Measurements from ENCODE around the gene RNF39.
A peak's percentile ranks its signal among the peaks of the same experiment; 100 is the strongest.

Gene RNF39

DNA sequence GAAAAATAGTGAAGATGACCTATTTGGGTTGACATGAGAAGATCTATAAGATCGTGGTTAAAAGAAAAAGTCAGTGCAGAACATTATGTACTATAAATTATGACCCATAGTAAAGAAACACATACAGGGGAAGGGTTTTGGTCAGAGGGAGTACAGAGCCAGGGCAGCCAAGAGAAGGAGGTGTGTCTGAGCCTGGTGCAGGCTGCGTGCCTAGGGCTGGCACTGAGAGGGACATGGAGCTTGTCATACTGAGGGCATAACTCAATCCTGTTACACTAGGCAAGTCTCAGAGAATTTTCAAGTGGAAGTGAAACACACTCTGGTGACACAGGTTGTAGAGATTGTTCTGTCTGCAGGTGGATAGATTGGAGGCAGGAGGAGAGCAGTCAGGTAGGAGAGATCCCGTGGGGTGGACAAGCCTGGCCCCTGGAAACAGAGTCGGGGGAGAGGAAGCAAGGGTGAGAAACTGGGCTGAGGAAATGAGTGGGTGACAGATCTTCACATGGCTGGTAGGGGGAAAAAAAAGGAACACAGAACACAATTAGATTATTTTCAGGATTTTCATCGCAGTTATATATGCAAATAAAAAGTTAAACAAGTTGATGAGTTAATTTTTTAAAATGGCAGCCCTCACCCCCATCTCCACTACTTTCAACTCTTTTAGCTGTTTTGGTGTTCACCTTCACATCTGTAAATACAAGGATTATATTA is 18.5 kb upstream of the RNF39 start:
- no peak for DNase-seq

DNA sequence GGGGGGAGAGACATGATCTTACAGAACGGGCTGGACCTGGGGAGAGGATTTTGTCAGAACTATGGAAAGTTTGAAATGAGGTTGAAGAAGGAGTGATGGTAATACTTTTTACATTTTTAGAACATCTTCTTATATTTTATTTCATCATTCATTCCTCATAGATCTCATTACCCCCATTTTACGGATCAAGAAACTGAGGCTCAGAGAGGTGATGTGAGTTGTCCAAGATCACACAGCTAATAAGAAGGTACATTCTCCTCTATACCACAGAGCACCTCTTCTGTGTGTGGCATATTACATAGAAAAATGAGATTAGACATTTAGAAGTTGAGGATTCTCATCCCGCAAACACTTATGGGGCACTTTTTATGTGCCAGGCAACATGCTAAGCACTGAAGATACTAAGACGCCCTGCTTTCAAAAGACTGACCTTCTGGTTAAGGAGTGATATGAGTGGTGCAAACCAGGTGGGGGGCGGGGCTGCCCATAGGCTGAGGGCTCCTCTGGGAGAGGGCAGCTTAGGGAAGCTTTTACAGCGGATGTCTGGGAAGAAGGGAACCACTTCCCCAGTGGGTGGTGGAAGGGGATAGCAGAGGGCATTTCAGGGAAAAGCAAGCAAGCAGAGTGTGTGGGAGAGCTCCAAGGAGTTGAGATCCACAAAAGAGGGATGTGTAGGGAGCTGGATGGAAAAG is 17.4 kb upstream of the RNF39 start:
- no peak for DNase-seq

DNA sequence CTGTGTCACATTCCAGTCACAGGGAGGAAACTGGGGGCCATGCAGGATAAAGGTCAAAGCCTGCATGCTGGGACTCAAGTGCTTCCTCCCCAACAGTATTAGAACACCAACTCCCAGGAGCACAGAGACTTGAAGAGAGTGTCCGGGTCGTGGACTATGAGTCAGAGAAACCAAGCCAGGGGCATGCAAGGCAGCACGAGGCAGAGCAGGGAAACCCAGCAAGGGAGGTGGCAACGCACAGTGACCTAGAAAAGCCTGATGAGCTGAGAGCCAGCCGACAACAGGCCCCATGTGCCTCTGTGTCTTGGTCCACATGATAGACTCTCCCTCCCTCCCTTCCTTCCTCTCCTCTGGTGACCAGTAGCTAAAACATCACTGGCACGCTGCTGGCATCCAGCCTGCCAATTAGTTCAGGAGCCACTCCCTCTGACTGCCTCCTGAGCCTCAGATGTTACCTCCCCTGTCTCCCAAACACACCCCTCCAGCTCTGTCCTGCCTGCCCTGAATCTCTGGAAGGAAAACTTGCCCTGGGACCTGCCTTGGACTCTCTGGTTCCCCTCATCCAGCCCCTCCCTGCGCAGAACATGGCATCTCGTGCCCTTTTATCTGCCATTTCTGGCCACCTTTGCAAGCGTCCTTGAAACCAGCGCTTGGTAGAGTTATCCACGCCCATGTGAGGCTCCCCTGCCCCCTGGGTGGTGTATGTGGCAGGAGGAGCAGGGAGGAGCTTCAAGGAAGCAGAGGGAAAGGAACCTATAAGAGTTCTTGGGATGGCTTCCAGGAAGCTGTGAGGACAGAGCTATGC is 16.2 kb upstream of the RNF39 start:
- DNase-seq: no peak

DNA sequence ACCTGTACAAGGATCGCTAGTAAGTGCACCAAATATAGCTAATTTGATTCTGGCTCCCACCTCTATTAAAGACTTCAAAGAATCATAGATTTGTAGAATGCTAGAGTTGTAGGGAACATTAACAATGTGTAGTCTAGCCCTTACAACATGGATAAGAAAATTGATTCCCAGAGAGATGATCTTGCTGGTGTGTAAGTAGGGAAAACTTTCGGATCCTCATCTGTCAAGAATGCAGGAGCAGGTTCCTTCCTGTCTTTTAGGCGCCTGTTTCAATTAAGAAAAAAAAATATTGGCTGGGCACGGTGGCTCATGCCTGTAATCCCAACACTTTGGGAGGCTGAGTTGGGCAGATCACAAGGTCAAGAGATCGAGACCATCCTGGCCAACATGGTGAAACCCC is 12.3 kb upstream of the RNF39 start:
- DNase-seq: no peak

DNA sequence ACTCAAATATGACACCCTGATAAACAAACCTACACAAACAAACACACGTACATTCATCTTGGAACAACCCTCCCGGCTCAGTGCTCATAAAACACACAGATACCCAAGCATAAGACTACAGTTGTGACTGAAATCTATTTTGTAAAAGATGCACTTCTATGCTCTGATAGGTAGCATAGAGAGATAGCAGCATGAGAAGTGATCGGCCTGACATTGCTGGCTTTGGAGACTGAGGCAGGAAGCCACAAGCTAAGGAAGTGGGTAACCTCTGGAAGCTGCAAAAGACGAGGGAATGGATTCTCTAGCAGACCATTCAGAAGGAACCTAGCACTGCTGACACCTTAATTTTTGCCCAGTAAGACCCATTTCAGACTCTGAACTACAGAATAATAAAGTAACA is 1.6 kb upstream of the RNF39 start:
- DNase-seq: no peak

DNA sequence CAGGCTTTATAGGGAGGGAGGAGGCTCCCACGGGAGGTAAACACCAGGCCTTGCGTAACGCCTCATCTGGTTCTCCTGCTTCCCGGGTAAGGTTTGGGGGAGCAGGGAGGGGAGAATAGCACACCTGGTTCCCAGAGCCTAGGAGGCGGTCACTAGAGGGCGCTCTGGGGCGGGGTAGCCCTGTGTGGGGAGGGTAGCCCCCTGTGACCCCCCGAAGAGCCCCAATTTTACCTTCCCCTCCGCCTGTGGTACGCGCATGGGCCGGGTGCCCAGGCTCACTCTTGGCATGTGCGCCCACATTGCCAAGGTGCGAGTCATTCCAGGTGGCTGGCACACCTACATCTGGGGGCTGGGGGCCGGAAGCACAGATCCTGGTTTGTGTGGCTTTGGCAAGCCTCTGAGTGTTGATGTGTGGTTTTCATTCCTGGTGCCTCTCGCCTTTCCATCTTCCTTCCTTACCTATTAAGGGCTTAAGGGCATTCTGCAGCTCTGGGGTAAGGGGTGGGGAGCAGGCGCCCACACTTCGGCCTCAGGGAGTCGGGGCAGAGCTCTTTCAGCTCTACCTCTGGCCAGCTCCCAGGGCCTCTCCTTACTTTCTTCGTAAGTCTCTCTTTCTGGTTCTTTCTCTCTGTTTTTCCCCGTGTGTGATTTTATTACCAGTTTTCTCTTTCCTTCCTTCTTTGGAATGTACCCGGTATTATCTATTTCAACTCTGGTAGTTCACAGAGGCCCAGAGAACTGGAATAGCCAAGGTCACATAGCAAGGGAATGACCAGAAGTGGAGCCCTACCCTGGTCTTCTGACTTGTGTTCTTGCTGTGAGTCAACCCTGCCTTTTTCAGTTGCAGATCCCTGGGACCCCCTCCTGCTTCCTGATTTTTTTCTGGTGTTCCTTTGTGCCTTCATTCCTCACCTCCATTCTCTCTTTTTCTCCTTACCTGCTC is 492 bp upstream of the RNF39 start:
- DNase-seq: no peak

DNA sequence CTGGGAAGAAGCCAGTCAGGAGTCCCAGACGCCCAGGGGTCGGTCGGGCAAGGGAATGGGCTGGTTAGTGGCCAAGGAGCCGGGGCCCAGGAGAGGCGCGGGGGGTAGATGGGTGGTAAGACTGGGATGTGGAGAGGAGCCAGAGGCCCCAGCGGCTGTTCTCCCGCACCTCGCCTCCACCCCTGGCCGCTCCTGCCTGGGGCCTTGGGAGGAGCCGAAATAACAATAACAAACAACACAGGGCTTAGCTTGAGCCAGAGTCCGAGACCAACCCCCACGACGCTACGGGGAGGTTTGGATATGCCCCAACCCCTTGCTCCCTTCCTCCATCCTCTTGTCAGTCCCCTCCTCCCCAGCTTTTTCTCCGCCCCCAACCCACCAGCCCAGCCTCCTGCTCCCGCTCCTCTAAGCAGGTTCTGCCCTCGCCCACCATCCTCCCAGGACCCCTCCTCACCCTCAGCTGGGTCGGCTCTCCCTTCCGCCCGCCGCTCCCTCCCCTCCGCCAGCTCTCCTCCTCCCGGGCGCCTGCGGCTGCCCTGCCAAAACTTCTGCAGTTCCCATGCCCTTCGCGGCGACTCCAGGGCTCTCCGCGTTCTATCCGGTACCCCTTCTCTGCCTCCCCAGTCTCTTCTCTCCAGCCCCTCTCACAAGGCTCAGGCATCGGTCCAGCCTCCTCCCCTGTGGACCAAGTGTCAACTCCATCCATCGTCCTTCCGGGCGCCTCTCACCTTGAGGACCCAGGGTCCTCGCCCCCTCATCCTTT is 1.1 kb downstream of the RNF39 start:
- DNase-seq: no peak

DNA sequence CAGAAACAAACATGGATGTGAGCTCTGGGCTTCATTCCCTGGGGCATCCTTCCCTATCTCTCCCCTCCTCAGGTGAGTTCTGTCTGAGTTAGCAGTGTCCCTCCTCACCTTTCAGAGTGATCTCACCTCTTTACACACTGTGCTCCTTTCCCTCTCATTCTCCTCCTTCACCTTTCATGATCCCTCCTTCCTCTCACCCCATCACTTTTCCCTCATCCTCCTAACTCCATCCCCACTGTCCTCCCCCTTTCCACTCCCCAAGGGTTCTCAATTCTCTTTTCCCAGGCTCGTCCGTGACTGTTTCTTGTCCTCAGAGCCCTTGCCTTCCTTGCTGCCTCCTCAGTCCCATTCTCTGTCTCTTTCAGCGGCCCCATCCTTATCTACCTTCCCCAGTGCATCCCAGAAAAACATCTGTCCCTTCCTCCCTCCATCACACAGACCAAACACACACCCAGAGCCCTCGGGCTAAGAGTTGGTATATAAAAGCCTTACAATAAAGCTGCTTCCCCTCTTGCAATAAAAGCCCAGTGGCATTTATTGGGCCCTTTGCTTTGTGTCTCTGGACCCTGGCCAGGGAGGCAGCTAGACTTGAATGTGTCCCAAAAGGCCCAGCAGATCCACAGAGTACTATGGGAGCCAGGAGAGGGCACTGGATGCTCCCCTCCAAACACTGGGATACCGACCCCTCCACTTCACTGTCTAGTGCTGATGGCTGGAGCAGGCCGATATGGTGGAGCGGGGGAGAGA is 1.9 kb downstream of the RNF39 start:
- DNase-seq: no peak

DNA sequence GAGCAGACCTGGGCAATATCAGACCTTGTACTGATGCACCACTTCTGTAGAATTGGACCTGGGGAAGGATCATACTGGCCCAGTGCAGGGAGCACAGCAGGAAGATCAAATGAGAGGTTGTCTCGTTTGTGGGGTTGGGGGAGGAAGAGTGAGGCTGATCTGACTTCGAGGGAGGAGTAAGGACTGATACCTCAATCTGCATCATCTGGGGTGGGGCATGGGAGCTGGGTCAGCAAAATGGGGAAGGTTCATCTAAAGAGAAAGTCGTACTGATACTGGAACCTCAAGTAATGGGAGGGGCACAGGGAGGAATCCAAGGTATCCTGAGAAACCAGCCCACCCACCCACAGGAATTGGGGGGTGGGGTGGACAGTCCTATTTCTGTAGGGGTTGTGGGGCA is 3.7 kb downstream of the RNF39 start:
- DNase-seq: no peak

DNA sequence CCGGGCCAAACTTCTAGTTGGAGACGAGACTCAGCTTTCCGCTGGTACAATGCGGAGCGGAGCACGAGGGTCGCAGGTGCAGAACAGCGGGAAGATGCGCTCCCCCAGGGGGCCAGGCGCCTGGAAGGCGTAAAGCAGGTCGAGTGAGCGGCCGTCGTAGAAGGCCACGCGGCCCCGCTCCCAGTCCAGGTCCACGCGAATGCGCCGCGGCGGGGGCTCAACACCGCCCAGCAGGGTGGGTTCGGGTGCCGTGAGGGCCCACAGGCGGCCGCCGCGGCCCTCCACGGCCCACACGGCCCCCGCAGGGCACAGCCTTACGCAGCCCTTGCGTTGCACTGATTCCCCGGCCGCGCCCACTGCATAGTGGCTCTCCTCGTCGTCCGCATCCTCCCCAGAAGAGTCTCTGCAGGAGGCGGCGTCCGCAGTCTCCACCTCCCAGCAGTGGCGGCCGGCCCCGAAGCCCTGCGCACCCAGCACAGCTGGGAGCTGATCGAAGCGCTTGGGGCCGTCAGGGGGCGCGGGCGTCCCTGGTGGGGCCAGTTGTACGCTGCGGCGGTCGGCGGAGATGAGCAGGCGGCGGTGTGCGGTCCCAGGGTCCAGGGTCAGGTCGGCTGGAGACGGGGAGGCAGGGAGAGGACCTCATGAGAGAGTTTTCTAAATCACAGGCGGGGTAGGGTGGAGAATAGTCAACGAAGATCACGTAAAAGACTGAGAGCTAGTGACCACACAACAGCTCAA is 4.3 kb downstream of the RNF39 start:
- DNase-seq: no peak

DNA sequence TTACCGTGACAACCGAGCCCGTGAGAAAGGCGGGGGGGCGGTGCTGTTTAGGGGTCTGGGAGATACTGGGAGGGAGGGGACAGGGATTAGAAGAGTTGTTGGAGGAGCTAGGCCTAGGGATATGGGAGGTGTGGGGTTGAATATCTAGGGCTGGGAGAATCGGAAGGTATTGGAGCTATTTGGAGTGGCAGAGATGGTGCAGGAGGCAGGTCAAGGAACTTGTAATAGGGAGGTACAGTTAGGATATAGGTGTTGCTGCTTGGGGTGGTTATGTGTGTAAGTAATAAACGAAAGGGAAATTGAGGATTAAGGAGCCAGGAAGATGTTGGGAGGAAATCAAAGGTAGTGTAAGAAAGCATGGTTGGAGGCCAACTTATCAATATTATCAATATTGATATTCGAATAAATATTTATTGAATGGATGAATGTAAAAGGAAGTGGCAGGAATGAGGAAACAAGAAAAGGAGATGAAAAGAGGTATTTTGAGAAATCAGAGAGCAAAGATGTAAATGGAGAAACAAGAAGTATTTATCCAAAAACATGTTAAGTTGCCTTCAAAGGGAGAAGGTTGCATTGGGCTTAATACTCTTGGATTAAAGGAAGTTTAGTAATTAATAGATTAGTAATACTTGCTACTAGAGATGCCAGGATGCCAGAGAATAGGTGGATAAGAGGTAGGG is 8.0 kb downstream of the RNF39 start:
- no peak for DNase-seq

DNA sequence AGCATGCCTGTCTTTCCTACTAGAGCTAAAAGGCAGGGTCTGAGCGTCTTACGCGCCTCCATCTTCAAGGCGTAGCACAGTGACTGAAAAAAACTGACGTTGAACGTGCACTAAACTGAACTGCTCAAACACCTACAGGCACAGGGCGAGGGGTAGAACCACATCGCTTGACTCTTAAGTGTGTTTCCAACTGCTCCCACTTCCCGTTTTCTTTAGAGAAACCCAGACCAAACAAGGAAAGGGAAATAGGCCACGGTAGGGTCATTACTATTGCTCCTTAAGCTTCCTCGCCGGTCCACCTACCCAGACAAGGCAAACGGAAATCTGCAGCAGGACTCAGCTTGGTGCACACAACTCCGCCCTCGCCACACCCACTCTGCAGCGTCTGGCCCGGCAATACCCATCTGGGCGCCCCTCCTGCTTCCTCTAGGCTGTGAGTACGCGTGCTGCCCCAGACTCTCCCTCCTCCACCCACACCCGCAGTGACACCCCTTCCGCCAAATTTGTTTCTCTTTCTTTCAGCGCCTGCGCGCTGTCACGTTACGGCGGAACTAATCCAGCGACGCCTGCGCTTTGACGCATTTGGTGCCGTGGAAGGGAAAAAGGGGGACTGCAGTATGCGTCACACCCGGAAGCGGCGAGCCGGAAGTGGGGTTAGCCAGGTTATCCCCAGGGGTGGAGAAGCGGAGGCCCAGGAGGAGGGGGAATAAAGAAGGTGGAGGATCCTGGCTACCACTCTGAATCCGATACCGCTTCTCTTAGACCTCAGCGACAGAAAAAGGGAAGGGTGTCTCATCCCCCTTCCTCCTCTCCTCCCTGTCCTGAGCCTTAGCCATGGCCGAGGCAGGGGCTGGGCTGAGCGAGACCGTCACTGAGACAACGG is 8.8 kb downstream of the RNF39 start, which contains the start of gene PPP1R11:
PPP1R11 (plus strand) TSS at position 622 of the 883 bp plus-strand sequence; CDS start at position 835, 213 bp downstream.
- peak; percentile 99 for DNase-seq

DNA sequence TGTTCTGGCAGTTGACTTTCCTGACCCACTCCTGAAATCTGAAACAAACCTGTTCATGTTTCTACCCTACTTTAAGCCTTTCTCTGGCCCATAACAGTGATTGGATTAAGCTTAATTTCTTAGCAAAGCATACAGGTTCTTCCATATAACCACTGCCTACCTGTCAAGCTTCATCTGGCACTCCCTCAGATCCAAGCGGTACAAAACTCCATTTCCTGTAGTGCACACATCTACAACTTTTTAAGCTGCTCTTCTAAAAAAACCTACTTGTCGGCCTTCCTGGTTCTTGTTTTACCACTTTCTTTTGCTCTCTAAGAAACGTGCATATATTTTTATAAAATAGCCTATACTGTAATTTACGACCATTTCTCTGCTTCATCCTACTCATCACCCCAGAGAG is 9.5 kb downstream of the RNF39 start:
- DNase-seq: no peak

DNA sequence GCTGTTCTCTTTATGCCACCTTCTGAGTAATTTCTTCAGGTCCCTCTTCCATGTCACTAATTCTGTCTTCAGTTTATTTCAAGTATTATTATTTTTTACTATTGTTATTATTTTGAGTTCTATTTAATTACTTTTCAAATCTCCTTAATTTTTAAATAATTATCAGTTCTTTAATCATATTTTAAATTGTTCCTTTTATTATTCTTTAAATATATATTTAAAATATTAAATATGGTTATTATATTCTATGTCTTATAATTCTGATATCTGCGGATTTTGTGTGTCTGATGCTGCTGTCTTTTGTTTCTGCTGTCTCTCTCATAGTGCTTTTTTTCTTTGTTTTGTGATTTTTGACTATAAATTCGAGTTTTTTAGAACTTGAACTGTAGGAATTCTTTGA is 12.3 kb downstream of the RNF39 start:
- DNase-seq: no peak

DNA sequence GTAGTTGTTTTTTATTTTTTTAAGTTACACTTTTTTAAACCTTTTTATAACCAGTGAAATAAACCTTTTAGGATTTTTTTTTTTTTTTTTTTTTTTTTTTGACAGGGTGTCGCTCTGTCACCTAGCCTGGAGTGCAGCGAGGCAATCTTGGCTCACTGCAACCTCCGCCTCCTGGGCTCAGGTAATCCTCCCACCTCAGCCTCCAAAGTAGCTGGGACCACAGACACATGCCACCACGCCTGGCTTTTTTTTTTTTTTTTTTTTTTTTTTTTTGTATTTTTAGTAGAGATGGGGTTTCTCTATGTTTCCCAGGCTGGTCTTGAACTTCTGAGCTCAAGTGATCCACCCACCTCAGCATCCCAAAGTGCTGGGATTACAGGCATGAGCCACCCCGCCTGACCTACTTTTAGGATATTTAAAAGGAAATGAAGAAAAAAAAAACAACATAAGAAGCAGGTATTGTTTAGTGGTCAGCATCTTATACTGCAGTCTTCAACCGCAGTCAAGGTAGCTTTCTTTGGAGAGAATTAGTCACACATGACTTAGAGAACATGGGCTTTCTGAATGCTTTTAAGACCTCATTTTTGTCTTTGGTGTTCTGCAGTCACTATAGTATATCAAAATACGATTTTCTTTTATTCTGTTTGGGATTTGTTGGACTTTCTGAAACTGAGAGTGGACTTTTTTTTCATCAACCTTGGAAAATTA is 12.9 kb downstream of the RNF39 start:
- no peak for DNase-seq

DNA sequence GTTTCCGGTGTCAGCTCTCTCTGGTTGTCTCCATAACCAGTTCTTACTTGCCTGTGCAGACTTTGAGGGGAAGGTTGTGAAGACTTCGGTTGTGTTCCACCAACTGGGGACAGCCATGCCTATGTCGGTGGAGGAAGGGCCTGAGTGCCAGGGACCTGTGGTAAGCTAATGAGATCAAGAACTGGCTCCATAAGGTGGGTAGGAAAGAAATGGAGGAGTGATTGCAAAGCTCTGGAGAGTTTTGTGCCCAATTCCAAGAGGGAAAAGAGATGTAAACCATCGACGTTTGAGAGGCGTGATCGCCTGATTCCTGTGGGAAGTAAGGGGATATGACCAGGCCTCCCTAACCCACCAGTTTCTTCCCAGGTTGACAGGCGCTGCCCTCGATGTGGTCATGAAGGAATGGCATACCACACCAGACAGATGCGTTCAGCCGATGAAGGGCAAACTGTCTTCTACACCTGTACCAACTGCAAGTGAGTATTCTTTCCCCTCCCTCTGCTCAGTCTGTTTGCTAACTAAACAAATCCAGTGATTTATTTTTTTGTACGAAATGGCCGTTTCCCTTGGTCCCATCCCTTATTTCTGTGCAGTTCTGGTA is 13.6 kb downstream of the RNF39 start:
- DNase-seq: peak; percentile 39

DNA sequence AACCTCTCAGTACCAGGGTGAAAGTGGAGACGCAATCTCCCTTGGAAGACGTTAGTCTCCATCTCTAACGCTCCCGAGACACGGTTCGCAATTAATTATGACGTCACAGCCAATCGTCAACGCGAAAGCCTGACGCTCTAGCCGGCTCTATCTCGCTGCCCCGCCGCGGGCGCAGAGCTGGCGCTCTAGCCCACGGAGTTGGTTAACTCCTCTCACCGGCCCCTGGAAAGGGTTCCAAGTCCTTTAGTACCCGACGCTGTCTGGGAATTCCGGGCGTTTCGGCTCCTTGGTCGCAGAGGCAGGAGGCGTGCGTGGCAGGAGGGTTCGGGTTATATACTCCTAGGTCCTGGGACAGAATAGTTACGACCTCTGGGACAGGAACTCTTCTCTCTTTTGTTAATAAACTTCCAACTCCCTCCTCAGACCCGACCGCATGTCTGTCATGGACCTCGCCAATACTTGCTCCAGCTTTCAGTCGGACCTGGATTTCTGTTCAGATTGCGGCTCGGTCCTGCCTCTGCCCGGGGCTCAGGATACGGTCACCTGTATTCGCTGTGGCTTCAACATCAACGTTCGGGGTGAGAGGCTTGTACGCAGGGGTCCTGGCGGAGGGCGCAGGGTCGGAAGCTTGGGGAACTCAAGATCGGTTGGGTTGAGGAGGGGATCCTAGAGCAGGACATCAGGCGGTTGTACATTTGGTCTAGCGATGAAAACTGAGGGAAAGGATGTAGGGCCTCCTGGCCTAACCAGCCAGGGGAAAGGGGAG is 14.3 kb downstream of the RNF39 start, which contains the start of gene POLR1H:
POLR1H (plus strand) TSS at position 174 of the 766 bp plus-strand sequence; CDS start at position 434, 260 bp downstream.
- peak; percentile 88 for DNase-seq

Measured in stimulated activated CD4-positive, alpha-beta T cell treated with anti-CD3 and anti-CD28 coated beads, Interleukin-4, amount 100 ng/mL, for 24 hours (primary cell).